NCI-H146 (cell line): ENCODE measurements around the gene APOC1.

Experiments
- DNase-seq: peaks from one replicate; lab custom pipeline; 2025; lab: John Stamatoyannopoulos, UW

APOC1 gene

GRCh38 chr19:44955505-44956439, 41.4 kb downstream of the APOC1 start:
- DNase-seq, result no peak

- no peak for DNase-seq
These were observed 43.1 kb downstream of the APOC1 start for GRCh38 chr19:44957526-44957925.

GRCh38 chr19:44958090-44958489, 43.7 kb downstream of the APOC1 start:
- no peak for DNase-seq

GRCh38 chr19:44959691-44960090, 45.3 kb downstream of the APOC1 start:
- DNase-seq, result no peak

- DNase-seq, result no peak
These were observed 46.7 kb downstream of the APOC1 start for GRCh38 chr19:44960906-44961728.

GRCh38 chr19:44961821-44962220, 47.4 kb downstream of the APOC1 start:
- no peak for DNase-seq

GRCh38 chr19:44968118-44968517, 53.7 kb downstream of the APOC1 start:
- no peak for DNase-seq

- DNase-seq, result no peak
These were observed 54.3 kb downstream of the APOC1 start for GRCh38 chr19:44968670-44969069.
